DMS79 treated with DMSO at 0.1 percent for 48 hours (cell line): ENCODE measurements around the gene CPA4.

ENCODE experiments used
- DNase-seq: peaks from one replicate; lab custom pipeline; 2025; lab: John Stamatoyannopoulos, UW

CPA4 gene

DNA sequence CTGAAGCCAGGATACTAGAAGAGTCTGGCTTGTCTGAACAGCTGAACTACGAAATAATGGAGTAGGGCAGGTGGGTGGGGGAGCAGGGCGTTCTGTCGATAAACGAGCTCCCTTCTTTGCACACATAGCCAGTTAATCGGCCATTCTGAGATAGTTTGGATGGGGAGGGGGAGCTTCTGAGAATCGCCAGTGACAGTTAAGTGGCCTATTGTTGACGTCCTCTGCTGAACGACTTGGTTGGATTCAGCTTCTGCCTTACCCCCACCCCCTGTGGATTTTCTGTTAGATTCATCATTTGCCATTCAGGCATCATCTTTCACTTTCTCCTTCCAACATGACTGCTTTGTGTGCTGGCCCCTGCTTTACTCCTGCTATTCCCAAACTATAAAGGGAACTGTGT is 52.2 kb downstream of the CPA4 start:
- peak; percentile 84 for DNase-seq

DNA sequence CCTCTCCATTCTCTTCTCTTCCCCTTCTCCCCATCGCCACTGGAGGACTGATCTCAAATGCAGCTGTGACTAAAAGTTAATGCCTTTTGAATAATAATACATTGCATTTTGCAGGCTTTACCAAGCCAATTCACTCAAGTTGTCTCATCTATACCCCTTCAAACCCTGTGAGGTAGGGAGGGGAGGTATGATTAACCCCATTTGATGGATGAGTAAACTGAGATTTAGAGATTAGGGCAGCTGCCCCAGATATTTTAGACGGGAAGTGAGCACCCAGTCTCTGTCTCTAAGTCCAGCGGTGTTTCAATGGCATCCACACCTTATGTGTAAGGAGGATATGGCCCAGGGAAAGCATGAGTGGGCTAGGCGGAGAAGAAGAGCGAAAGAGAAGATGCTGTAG is 52.8 kb downstream of the CPA4 start:
- DNase-seq: no peak

DNA sequence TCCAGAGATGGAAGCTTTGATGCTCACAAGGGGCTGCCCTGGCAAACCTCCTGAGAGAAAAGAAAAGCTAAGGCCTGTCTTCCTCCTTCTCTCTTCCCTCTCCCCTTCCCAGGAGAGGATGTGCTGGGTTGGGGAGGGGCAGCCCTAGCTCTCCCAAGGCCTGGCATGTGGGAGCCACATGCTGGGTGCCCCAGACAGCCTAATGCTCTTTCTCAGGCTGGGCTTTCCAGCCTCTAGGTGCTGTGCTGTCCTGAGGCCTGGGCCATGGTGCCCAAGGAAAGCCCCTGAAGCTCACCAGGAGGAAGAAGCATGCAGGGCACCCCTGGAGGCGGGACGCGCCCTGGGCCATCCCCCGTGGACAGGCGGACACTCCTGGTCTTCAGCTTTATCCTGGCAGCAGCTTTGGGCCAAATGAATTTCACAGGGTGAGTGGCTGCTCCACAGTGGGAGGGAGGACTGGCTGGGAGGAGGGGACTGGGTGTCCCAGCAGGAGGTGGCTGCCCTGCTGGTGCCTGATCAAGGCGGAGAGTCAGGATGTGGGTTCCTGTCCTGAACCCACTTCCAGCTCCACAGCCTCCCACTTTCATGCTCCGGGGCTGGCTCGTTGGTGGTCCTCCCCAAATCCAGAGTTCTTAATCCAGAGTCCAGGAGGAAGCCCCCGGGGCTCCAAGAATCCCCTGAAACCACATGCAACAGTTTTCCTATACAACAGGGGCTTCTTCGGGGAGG is 53.4 kb downstream of the CPA4 start:
- DNase-seq: no peak

DNA sequence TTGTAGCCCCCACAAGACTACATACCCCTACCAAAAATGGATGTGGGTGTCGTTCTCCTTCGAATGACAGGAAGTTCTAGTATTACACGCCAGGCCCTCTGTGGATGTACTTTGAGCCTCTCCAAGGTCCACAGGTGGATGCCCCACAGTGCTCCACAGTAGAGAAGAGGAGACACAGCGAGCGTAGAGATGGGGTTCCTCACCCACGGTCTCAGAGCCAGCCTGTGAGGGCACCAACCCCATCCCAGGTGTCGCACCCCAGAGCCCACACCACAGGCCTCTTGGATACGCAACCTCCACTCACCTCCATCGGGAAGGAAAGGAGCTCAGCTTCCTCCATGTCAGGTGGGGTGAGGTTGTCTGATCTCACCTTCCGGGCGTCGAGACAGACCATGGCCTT is 54.0 kb downstream of the CPA4 start:
- no peak for DNase-seq

DNA sequence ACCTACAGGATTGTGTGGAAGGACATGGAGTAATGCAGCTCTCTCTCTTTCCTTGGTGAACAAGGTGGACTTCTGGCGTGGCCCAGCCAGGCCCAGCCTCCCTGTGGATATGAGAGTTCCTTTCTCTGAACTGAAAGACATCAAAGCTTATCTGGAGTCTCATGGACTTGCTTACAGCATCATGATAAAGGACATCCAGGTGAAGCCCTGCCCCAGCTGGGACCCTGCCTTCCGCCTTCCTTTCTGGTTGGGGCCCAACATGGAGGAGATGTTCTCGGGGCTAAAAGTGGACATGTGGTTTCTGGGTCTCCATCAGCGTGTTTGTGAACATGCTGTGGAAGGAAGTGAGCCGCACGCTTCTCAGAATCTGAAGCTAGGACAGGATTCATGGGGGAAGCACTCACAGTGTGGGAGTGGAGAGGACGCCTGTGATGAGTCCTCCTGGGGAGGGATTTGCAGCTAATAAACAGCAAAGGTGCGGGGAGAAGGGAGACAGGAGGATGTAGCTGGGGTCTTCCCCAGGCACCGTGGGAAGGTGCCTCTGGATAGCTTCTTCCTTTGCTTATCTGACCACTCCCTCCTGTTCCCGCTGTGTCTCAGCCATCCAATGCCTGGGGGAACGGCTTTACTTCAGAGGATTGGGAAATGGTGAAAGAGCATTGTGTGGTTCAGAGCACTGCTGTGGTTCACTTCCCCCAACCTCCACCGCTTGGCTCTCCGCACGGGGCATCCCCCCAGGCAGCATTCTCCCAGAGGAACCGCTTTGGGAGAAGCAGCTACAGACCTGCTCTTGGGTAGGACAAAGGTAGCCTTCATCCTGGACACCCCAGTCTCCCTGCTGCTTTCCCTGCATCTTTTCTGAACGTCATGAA is 57.2 kb downstream of the CPA4 start:
- DNase-seq: peak; percentile 81

DNA sequence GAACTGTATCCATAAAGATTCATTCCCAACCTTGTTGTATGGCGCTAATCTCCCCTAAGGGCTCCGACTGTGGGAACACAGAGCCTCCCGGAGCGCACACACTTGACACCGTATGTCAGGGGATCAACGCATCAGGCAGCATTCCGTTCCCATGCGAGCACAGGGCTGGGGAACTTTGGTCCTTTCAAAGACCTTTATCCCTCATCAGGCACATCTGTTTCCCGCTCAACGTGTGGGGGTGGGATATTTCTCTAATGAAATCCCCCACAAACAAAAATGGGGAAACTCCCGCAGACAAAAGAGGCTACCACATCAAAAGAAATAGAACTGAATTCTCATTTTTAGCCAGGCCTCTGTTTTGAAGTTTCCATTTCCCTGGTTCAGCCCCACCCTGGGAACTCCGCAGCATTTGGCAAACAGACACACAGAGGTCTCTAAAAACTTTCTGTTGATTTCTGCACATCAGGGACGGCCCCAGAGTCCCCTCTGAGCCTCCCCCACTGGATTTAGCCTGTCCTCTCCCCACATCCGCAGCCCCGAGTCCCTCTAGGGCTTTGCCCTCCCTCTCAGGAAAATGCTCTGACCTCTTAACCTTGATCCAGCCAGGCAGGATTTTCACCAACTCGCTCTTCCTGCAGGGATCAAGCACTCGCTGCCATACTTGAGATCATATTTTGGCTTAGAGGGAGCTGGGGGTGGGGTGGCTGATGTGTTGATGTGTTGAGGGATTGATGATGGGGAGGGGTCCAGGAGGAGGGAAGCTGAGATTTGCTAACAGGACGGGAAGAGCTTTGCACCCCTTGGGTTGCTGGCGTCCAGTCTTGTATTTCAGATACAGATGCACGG is 58.2 kb downstream of the CPA4 start:
- DNase-seq: peak; percentile 95

DNA sequence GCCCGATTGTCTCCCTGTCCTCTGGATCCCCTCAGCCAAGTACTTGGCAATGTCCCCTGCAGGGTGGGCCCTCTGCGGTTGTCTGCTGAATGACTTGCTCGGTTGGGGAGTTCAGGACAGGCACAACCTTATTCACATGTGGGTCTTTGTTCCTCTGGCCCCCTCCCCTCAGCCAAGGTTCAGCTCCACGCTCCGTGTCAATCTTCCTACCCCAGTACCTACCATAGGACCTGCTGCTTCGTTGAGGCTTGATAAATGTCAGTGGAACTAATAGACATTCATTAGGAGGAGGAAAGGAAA is 58.8 kb downstream of the CPA4 start:
- no peak for DNase-seq

DNA sequence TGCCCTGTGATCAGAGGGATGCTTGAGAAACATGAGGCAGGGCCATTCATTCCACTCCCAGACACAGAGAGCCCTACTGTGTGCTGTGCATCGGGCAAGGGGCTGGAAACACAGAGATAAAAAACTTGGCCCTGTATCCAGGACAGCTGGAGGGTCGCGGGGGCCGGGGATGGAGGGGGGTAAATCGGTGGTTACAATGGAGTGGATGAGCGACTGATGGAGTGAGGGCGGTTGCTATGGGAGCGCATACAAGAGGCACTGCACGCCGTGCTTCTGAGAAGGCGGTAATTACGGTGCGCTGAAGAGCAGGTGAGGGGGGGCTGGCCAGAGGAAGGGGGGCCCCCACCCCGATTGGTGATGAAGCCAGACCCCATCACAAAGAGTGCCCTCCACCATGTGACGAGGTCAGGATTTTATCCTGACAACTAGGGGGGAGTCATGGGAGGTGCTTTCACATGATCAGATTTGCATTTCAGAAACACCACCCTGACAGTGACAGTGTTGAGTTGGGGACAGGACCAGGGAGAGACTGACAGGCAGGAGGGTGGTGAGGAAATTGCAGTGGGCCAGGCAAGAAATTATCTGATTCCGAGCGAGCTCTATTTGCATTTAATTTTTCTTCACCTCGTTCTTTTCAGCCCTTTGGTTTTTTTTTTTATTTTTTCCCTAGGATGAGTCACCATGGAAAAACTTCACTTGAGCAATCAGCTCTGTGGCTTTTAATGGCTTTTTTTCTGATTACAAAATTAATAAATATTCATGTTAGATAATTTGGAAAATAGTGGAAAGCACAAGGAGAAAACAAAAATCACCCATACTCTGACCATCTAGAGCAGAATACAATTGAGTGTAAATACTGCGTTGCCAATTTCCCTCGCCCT is 59.5 kb downstream of the CPA4 start:
- peak; percentile 98 for DNase-seq

DNA sequence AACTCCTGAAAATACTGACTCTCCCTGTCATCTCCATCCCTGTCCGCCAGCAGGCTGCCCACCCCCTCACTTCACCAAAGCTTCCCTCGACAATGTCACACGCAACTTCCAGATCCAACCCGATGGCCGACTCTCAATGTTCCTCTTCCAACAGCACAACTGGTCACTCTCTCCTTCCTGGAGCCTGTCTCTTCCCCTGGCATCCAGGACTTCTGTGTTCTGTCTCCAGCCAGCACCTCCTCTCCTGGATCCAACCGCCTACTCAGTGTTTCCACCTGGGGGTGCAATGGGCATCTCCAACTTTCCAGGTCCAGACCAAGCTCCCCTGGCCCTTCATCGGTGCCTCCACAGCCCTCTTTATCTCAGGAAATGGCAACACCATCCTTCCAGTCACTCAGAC is 60.2 kb downstream of the CPA4 start:
- no peak for DNase-seq

DNA sequence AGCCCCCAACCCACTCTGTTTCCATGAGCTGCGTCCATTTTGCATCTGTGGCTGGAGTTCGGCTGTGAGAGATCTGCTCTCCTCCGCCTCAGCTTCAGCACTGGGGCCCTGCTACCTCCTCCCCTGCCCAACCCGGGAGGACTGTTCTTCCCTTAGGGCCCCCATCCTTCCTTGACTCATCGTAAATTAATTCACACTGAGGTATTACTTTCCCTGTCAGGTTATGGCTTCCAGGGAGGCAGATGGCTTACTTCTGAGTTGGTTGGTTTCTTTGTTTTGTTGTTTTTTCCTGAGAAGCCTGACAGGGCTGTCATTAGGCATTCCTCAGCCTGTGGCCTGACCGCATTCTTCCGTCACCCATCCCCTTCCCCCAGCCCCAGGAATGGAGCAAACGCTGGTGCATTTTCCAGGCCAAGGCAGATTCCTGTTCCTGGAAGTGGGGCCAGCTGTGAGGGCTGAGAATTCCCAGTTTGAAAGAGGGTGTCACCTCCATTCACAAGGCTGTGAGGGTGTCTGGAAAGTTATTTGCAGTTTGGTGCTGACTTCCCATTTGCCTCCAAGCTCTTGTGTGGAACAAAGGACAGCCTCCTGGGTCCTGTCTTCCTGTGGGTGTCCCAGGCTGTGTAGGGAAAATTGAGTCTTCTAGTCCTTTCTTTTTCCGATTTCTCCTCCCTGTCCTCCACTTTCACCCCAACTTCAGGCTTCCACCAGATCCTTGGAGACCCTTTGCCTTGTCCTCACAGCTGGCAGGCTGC is 63.3 kb downstream of the CPA4 start:
- peak; percentile 85 for DNase-seq

DNA sequence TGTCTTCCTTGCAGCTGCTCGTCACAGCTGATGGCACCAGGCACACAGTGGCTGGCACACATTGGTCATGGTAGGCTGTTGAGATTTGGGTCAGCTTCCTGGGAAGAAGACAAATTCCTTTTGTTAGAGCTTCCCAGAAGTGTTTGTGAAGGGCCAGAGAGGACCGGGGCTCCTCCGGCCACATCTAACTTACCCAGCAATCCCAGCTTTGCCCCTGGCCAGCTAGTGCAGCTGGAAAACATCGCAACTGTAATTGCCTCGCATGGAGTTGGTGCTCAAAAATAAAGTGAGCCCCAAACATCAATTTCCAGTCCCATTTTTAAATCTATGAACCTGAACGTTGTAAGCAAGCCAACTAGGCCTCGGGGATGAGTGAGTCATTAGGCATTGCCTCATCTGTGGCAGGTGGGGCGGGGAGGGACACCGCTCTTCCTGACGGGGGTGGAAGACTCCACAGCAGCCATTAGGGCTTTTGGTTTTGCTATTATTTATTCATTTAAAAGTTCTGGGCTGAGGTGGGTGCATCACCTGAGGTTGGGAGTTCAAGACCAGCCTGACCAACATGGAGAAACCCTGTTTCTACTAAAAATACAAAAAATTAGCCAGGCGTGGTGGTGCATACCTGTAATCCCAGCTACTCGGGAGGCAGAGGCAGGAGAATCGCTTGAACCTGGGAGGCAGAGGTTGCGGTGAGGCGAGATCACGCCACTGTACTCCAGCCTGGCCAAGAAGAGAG is 64.1 kb downstream of the CPA4 start:
- peak; percentile 95 for DNase-seq

DNA sequence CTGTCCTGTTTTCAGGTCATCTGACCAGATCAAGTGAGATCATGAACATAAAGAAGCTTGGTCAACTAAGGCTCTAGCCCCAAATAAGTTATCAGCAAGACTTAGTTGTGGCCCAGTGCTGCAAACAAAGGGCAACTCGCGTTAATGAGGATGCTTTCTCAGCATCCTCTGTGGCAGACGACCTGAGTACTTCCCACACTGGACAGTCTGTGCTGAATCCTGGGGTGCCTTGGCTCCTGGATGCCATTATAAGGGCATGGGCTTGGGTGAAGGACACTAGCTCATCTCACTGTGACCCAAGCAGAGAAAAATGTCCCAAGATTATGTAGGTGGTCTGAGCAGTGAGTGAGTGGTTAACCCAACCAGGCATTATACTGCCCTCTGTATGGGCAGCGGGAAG is 65.5 kb downstream of the CPA4 start:
- DNase-seq: no peak

DNA sequence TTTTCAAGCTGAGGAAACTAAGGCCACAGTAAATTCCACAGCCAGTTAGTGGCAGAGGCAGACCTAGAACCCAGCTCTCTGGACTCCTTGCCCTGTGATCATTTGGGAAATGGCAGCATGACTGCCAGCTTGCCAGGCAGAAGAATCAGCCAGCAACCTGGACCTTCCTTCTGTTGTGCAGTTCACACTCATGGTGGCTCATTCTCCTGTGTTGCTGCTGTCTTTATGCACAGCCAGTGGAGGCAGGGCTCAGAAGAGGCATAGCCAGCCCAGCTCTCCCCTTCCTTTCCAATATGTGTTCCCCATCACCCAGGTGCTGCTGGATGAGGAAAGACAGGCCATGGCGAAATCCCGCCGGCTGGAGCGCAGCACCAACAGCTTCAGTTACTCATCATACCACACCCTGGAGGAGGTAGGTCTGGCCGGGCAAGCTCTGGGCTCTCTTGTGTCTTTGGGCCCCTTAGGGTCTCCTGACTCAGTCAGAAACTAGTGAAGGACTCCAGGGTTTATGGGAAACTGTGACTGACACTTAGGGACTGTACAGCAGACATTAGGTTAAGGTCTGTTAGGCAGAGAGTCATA is 66.4 kb downstream of the CPA4 start:
- DNase-seq: no peak

DNA sequence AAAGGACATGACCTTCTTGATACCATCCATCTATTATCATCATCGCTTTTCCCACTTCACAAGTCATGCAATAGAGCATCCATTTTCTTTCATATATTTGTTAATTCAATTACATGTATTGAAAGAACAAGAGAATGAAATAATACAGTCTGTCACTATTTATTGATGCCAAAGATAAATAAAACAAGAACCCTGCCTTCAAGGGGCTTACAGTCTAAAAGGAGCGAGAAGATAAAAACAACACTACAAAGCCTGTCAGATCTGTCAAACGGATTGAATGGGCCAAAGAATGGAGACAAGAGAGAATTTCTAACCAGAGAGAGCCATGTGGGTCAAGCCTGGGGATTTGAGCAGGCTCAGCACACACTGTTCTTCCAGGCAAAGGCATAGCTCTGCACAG is 67.6 kb downstream of the CPA4 start:
- no peak for DNase-seq

DNA sequence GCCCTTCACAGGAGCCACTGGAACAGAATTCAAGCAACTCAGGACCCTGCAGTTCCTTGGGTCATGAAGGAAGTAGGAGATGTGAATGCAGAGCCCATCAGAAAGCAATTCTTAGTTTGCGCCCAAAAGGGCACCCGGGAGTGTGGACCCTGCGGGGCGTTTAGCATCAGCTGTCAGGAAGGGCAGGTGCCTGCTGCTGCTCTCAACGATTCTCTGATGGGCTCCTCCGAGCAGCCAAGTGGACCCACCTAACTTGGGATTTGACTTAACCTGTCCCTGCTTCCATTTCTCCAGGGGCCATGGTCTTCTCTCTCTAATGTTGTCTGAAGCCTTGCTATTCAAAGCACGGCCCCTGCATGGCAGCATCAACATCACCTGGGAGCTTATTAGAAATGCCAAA is 68.7 kb downstream of the CPA4 start:
- no peak for DNase-seq

DNA sequence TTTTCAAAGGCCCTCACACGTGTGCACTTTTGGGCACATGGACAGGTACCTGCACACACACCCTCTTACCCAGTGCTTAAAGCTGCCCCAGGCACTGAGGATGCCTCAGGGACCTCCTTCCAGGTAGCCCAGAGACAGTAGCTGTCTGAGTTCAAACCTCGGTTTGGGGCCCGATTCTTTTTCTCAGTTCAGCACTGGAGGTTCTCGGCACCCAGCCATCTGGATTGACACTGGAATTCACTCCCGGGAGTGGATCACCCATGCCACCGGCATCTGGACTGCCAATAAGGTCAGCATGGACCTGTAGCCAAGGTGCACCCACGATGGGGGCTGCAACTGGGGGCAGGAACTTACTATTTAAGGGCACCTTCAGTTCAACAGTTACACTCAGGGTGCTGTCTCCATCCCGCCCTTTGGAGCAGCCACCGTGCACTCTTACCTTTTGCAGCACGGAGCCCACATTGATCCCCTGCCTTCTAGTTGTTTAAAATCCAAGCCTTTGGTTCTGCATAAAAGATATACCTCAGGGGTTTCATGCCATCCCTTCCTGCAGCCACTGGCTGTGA is 69.4 kb downstream of the CPA4 start:
- no peak for DNase-seq

DNA sequence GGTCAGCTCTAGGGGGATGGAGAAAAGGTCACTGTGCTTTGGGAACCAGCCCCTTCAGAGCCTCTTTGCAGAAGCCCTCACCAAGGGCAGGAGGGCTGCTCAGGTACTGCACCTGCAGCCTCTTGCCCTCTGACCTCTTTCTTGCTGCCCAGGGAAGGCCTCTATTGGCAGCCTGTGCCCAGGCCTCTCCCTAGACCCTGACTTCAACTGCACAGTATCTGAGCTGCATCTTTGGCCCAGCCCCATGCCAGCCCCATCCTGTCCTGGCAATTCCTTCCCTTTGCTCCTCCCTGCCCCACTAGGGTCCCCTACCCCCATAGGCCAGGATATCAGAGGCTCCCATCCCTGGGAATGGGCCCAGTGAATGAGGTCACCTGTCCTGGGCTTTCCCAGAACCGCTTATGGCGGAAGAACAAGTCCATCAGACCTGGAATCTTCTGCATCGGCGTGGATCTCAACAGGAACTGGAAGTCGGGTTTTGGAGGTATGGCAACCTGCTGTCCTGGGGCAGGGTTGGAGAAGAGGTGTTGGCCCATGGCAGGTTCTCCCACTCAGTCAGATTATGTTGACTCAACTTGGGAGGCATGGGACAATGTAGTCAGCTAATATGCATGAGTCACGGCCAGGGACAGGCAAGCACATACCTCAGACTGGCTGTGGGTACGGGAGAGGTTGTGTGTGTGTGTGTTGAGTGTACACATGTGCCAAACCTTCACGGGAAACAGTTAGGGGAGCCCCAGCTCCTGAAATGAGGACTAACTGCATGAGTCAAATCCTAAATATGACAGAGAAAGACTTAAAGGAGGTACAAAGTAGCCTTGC is 70.3 kb downstream of the CPA4 start:
- no peak for DNase-seq

DNA sequence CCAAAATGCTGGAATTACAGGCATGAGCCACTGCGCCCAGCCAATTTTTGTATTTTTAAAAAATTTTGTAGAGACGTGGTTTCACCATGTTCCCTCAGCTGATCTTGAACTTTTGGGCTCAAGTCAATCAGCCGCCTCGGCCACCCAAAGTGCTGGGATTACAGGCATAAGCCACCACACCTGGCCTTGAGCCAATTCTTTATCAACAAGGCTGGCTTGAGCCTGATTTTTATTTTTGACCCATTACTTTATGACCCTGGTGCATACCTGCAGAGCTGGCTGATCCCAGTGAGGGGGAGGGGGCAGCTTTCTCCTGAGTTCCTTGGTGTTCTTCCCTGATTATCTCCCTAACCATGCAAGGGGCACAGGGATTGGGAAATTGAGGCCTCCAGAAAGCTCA is 71.5 kb downstream of the CPA4 start:
- DNase-seq: peak; percentile 72

DNA sequence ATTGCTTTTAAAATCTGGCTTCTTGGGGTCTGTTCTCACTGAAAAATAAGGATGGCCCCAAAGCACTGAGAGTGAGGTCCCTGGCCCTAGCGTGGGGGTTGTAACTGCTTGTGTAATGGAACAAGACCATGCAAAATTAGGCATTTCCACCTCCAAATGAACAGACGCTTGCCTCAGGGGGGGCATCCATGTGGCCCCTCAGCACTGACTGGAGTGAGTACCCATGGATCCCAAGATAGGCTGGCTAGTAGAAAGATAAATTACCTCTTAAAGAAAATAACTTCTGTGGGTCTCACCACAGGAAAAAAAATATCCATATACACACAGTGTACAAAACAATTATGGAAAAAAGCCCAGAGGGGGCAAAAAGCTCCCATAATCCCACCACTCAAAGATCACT is 72.1 kb downstream of the CPA4 start:
- no peak for DNase-seq
